TTC549 (cell line): ENCODE results near the gene SERPINB1.
"Not testable (repeated sequence)": the region's sequence is repeated elsewhere in the genome, so short reads cannot be mapped to it uniquely, and the experiment has no call there.

Experiments used
- FAIRE-seq: peaks from 2 replicates; lab custom pipeline; 2012; peaks lifted over from hg19 to GRCh38; lab: Jason Lieb, UNC

The SERPINB1 gene

GRCh38 chr6:2841264-2842138, at the start of gene SERPINB1:
Gene SERPINB1 (minus strand): TSS chr6:2841863. CDS start chr6:2840586, 1,277 bp downstream.
- no peak for FAIRE-seq

GRCh38 chr6:2890976-2891767, 49.5 kb upstream of the SERPINB1 start:
- FAIRE-seq: no peak

GRCh38 chr6:2885967-2886735, 44.5 kb upstream of the SERPINB1 start:
- FAIRE-seq: no peak

GRCh38 chr6:2884804-2885203, 43.1 kb upstream of the SERPINB1 start:
- FAIRE-seq: no peak

- FAIRE-seq: no peak
Measured at GRCh38 chr6:2883673-2884072, 42.0 kb upstream of the SERPINB1 start.

GRCh38 chr6:2881423-2881822, 39.8 kb upstream of the SERPINB1 start:
- no peak for FAIRE-seq

- not testable (repeated sequence) for FAIRE-seq
Measured at GRCh38 chr6:2880156-2880555, 38.5 kb upstream of the SERPINB1 start.

GRCh38 chr6:2877960-2878359, 36.3 kb upstream of the SERPINB1 start:
- no peak for FAIRE-seq

GRCh38 chr6:2877057-2877882, 35.6 kb upstream of the SERPINB1 start:
- no peak for FAIRE-seq

- FAIRE-seq: no peak
Measured at GRCh38 chr6:2876210-2877056, 34.8 kb upstream of the SERPINB1 start.

- no peak for FAIRE-seq
Measured at GRCh38 chr6:2875359-2876191, 33.9 kb upstream of the SERPINB1 start.

- no peak for FAIRE-seq
Measured at GRCh38 chr6:2873643-2874042, 32.0 kb upstream of the SERPINB1 start.

- no peak for FAIRE-seq
Measured at GRCh38 chr6:2872423-2873358, 31.0 kb upstream of the SERPINB1 start.

GRCh38 chr6:2871953-2872352, 30.3 kb upstream of the SERPINB1 start:
- FAIRE-seq: no peak

- no peak for FAIRE-seq
Measured at GRCh38 chr6:2871102-2871501, 29.4 kb upstream of the SERPINB1 start.

GRCh38 chr6:2870046-2870636, 28.5 kb upstream of the SERPINB1 start:
- FAIRE-seq: no peak

- FAIRE-seq: no peak
Measured at GRCh38 chr6:2868637-2869036, 27.0 kb upstream of the SERPINB1 start.

GRCh38 chr6:2866171-2866846, 24.6 kb upstream of the SERPINB1 start:
- no peak for FAIRE-seq
